SU-DHL-6 (cell line): Measurements from ENCODE around the gene EVA1C.

Experiments used
- H2AFZ ChIP-seq: fragments of 200-600 bp; sonication (generic); 2 replicates; pipeline ENCODE4 v1.6.1; 2014; ENCODE audit warnings: low read depth, mild to moderate bottlenecking, moderate library complexity, mixed read lengths, antibody characterized with exemption, low read length; ENCODE audit not compliant: severe bottlenecking
- H3F3A ChIP-seq: fragments of 200-600 bp; shearing (Covaris generic); 2 replicates; pipeline ENCODE4 v1.6.0; 2016; ENCODE audit warnings: antibody characterized with exemption, mild to moderate bottlenecking; ENCODE audit not compliant: insufficient read depth
- H3K27ac ChIP-seq: fragments of 200-600 bp; sonication (generic); 2 replicates; pipeline ENCODE4 v1.5.1; 2016; ENCODE audit warnings: low read depth, mild to moderate bottlenecking, low read length, moderate library complexity, mixed read lengths
- H3K27me3 ChIP-seq: fragments of 200-600 bp; sonication (generic), shearing (Covaris generic); 2 replicates; pipeline ENCODE4 v1.6.0; 2014; ENCODE audit warnings: mild to moderate bottlenecking, low read length
- H3K36me3 ChIP-seq: fragments of 200-600 bp; sonication (generic); 2 replicates; pipeline ENCODE4 v1.6.1; 2014; ENCODE audit warnings: mild to moderate bottlenecking, low read length, mixed read lengths
- H3K4me2 ChIP-seq: fragments of 300-600, 200-600 bp; shearing (Covaris generic), sonication (generic); 2 replicates; pipeline ENCODE4 v1.6.0; 2014; ENCODE audit warnings: low read length, low read depth, mild to moderate bottlenecking; ENCODE audit not compliant: poor library complexity, severe bottlenecking
- H3K4me3 ChIP-seq: fragments of 200-600 bp; sonication (generic); 2 replicates; pipeline ENCODE4 v1.5.1; 2014; ENCODE audit warnings: antibody characterized with exemption, low read length, mild to moderate bottlenecking, mixed read lengths; ENCODE audit not compliant: insufficient read depth, poor library complexity, severe bottlenecking
- H3K79me2 ChIP-seq: fragments of 200-600 bp; sonication (generic); 2 replicates; pipeline ENCODE4 v1.6.1; 2014; ENCODE audit warnings: mild to moderate bottlenecking, low read length, moderate library complexity; ENCODE audit not compliant: insufficient read depth
- H3K9ac ChIP-seq: fragments of 200-600 bp; sonication (generic); 2 replicates; pipeline ENCODE4 v1.7.0; 2014; ENCODE audit warnings: mild to moderate bottlenecking, low read length
- H3K9me2 ChIP-seq: fragments of 200-600 bp; sonication (generic); replicated peaks from 2 replicates; pipeline ENCODE4 v1.6.1; 2014; ENCODE audit warnings: low read length; ENCODE audit not compliant: insufficient read depth
- H3K9me3 ChIP-seq: fragments of 200-600 bp; sonication (generic); 2 replicates; pipeline ENCODE4 v1.6.1; 2014; ENCODE audit warnings: low read length, mixed read lengths; ENCODE audit not compliant: insufficient read depth
- H4K20me1 ChIP-seq: fragments of 200-600 bp; sonication (generic); 2 replicates; pipeline ENCODE4 v1.6.1; 2014; ENCODE audit warnings: low read depth, mild to moderate bottlenecking, antibody characterized with exemption, low read length, moderate library complexity, mixed read lengths
- CTCF ChIP-seq: fragments of 200-600 bp; sonication (generic); IDR thresholded peaks from one replicate; pipeline ENCODE4 v1.5.1; 2017; ENCODE audit warnings: antibody characterized with exemption, mild to moderate bottlenecking, low read length, moderate library complexity; ENCODE audit not compliant: insufficient read depth, poor library complexity, severe bottlenecking
- EZH2phosphoT487 ChIP-seq: fragments of 200-600 bp; sonication (generic), shearing (Covaris generic); conservative IDR thresholded peaks from 2 replicates; pipeline ENCODE4 v1.6.1; 2018; ENCODE audit warnings: mild to moderate bottlenecking, antibody characterized with exemption, low read length, moderate library complexity, mixed read lengths

The EVA1C gene

GRCh38 chr21:32410916-32411315 lies 1.6 kb upstream of the EVA1C start:
- Histone ChIP-seq H3K4me2 (no peak overlapping the region), H3K79me2 (no peaks in the 10 kb centered on the region), H3K27ac (no peak overlapping the region), H3K27me3 (no peaks in the 10 kb centered on the region), H3K36me3 (no peaks in the 10 kb centered on the region), H2AFZ (no peak overlapping the region), H3K9me3 (no peaks in the 10 kb centered on the region), H3K9me2 (no peaks in the 10 kb centered on the region), H3F3A (no peaks in the 10 kb centered on the region), H4K20me1 (no peaks in the 10 kb centered on the region), H3K9ac (no peak overlapping the region), H3K4me3 (no peak overlapping the region)
- TF ChIP-seq CTCF: no peak
- TF ChIP-seq EZH2phosphoT487: no peak

GRCh38 chr21:32411350-32412161 lies 950 bp upstream of the EVA1C start:
- Histone ChIP-seq H4K20me1 (no peaks in the 10 kb centered on the region), H3F3A (no peaks in the 10 kb centered on the region), H3K27ac (no peak overlapping the region), H3K4me2 (no peak overlapping the region), H3K9me2 (no peaks in the 10 kb centered on the region), H3K79me2 (no peaks in the 10 kb centered on the region), H3K4me3 (no peak overlapping the region), H3K9me3 (no peaks in the 10 kb centered on the region), H3K9ac (no peak overlapping the region), H2AFZ (no peak overlapping the region), H3K27me3 (no peaks in the 10 kb centered on the region), H3K36me3 (no peaks in the 10 kb centered on the region)
- TF ChIP-seq CTCF (no peak), EZH2phosphoT487 (no peak)

GRCh38 chr21:32413015-32413504 lies 554 bp downstream of the EVA1C start:
- Histone ChIP-seq H3K27me3 (no peaks in the 10 kb centered on the region), H3K4me2 (no peak overlapping the region), H3K36me3 (no peaks in the 10 kb centered on the region), H3K4me3 (no peak overlapping the region), H3K9me3 (no peaks in the 10 kb centered on the region), H3K9me2 (no peaks in the 10 kb centered on the region), H4K20me1 (no peaks in the 10 kb centered on the region), H2AFZ (no peak overlapping the region), H3K27ac (no peak overlapping the region), H3F3A (no peaks in the 10 kb centered on the region), H3K9ac (no peak overlapping the region), H3K79me2 (no peaks in the 10 kb centered on the region)
- TF ChIP-seq CTCF (no peak), EZH2phosphoT487 (no peak)
